Smooth muscle cell (in vitro differentiated cells): ENCODE results near the gene GPR22. TPM values are rescaled to one million over a fixed set of nuclear protein-coding genes. Genes with fewer than 3 reads are reported as not detected.

ENCODE experiments used
- DNase-seq: peaks from one replicate; lab custom pipeline; 2025; ENCODE audit not compliant: unreplicated experiment; lab: John Stamatoyannopoulos, UW
- H2AFZ ChIP-seq: fragments of 200-600 bp; sonication (generic); 2 replicates; pipeline ENCODE4 v1.6.0; 2016; ENCODE audit warnings: antibody characterized with exemption, low read depth, mild to moderate bottlenecking
- H3F3A ChIP-seq: fragments of 200-600 bp; sonication (generic); 2 replicates; pipeline ENCODE4 v1.6.0; 2017; ENCODE audit warnings: antibody characterized with exemption, low read depth
- H3K27ac ChIP-seq: fragments of 200-600 bp; sonication (generic); 2 replicates; pipeline ENCODE4 v1.5.1; 2016; ENCODE audit warnings: low read depth, mild to moderate bottlenecking
- H3K27me3 ChIP-seq: fragments of 200-600 bp; sonication (generic); 2 replicates; pipeline ENCODE4 v1.6.1; 2016; ENCODE audit warnings: low read depth, mild to moderate bottlenecking
- H3K36me3 ChIP-seq: fragments of 200-600 bp; sonication (generic); 2 replicates; pipeline ENCODE4 v1.5.1; 2016; ENCODE audit warnings: low read depth
- H3K4me1 ChIP-seq: fragments of 200-600 bp; sonication (generic); 2 replicates; pipeline ENCODE4 v1.5.1; 2016; ENCODE audit warnings: low read depth
- H3K4me2 ChIP-seq: fragments of 200-600 bp; sonication (generic); 2 replicates; pipeline ENCODE4 v1.6.0; 2016; ENCODE audit warnings: mild to moderate bottlenecking
- H3K4me3 ChIP-seq: fragments of 200-600 bp; sonication (generic); 2 replicates; pipeline ENCODE4 v1.5.1; 2016; ENCODE audit warnings: mild to moderate bottlenecking
- H3K79me2 ChIP-seq: fragments of 200-600 bp; sonication (generic); 2 replicates; pipeline ENCODE4 v1.6.0; 2016; ENCODE audit warnings: low read depth, mild to moderate bottlenecking
- H3K9ac ChIP-seq: fragments of 200-600 bp; sonication (generic); 2 replicates; pipeline ENCODE4 v1.6.0; 2016; ENCODE audit warnings: low read depth
- H3K9me3 ChIP-seq: fragments of 200-600 bp; sonication (generic); replicated peaks from 2 replicates; pipeline ENCODE4 v1.5.1; 2016; ENCODE audit warnings: low read depth
- H4K20me1 ChIP-seq: fragments of 200-600 bp; sonication (generic); 2 replicates; pipeline ENCODE4 v1.6.0; 2016; ENCODE audit warnings: low read depth
- WGBS: methylation state at CpG from one replicate; pipeline ENCODE4 v1.1.7; 2016; ENCODE audit warnings: low lambda C conversion rate; 5-methylcytosine and 5-hydroxymethylcytosine counted together
- polyA plus RNA-seq: library from polyadenylated mRNA; unstranded; fragments of >200 nt; fragmentation: Nextera tagmentation; extraction: Ambion mirVana; gene quantifications from 2 replicates; pipeline ENCODE4 v1.2.1, GENCODE V29; 2016
- total RNA-seq: library from RNA; depleted of rRNA; stranded (reverse); fragments of >200 nt; gene quantifications from 2 replicates; pipeline ENCODE4 v1.2.3, GENCODE V29; 2014
- TF ChIP-seq, protein P1 (sequence below): fragments of 200-600 bp; sonication (generic); IDR thresholded peaks from 2 replicates; pipeline ENCODE4 v1.5.1; 2017; ENCODE audit warnings: borderline replicate concordance, mild to moderate bottlenecking, antibody characterized with exemption; ENCODE audit not compliant: insufficient read depth, poor library complexity, severe bottlenecking

Gene GPR22
- total and polyA plus RNA-seq, 2 experiments from 2014 or later: 0.08 TPM; not detected in 1

DNA sequence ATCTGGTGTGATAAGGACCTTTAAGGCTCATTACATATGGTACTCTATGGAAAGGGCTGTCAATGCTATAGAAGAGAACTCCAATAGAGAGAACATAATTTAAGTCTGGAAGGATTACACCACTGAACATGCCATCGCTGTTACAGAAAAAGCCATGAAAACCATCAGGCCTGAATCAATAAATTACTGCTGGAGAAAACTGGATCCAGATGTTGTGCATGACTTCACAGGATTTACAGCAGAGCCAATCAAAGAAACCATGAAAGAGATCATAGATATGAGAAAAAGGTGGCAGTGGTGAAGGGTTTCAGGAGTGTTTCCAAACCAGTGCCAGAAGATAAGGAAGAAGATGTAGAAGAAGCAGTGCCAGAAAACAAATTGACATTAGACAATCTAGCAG is 18.9 kb upstream of the GPR22 start:
- Histone ChIP-seq H3K36me3 (no peaks in the 10 kb centered on the region), H3K4me2 (no peak overlapping the region), H3K79me2 (no peaks in the 10 kb centered on the region), H2AFZ (no peak overlapping the region), H3F3A (no peaks in the 10 kb centered on the region), H3K9ac (no peak overlapping the region), H3K9me3 (no peaks in the 10 kb centered on the region), H3K4me1 (no peaks in the 10 kb centered on the region), H3K27me3 (no peaks in the 10 kb centered on the region), H3K27ac (no peak overlapping the region), H4K20me1 (peaks cover 5% of the 10 kb centered on the region), H3K4me3 (no peak overlapping the region)
- 71% methylated on average over 1 of the region's 1 CpG for whole genome bisulfite sequencing
- TF ChIP-seq, protein P1, sequence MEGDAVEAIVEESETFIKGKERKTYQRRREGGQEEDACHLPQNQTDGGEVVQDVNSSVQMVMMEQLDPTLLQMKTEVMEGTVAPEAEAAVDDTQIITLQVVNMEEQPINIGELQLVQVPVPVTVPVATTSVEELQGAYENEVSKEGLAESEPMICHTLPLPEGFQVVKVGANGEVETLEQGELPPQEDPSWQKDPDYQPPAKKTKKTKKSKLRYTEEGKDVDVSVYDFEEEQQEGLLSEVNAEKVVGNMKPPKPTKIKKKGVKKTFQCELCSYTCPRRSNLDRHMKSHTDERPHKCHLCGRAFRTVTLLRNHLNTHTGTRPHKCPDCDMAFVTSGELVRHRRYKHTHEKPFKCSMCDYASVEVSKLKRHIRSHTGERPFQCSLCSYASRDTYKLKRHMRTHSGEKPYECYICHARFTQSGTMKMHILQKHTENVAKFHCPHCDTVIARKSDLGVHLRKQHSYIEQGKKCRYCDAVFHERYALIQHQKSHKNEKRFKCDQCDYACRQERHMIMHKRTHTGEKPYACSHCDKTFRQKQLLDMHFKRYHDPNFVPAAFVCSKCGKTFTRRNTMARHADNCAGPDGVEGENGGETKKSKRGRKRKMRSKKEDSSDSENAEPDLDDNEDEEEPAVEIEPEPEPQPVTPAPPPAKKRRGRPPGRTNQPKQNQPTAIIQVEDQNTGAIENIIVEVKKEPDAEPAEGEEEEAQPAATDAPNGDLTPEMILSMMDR: no peak
- no peak for DNase-seq

DNA sequence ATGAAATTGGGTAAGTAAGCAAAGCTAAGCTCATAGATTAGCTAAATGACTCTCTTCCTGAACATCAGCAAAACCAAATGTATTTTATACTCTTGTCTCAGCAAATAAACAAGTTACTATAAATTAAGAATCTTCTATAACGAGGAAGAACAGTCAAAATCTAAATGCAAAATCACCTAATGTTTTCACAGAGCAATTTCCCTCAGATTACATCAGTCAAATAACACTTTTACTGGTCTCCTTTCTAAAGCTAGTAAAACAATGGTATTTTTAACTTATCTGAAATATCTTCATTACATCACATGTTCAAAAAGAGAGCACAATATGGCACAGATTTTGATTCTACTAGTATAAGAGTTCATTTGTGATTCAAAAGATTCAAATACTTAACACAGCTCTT is 16.5 kb upstream of the GPR22 start:
- peaks cover 9% of the 10 kb centered on the region for H3K36me3 ChIP-seq
- peaks cover 12% of the 10 kb centered on the region for H4K20me1 ChIP-seq
- H3K4me2 ChIP-seq: no peak overlapping the region
- TF ChIP-seq, protein P1: no peak
- H3K4me3 ChIP-seq: no peak overlapping the region
- no peak overlapping the region for H3K27ac ChIP-seq
- no peaks in the 10 kb centered on the region for H3K4me1 ChIP-seq
- H2AFZ ChIP-seq: no peak overlapping the region
- H3K27me3 ChIP-seq: no peaks in the 10 kb centered on the region
- no peaks in the 10 kb centered on the region for H3K79me2 ChIP-seq
- no peaks in the 10 kb centered on the region for H3K9me3 ChIP-seq
- H3K9ac ChIP-seq: no peak overlapping the region
- no peak for DNase-seq
- WGBS: 73% methylated on average over 1 of the region's 1 CpG
- H3F3A ChIP-seq: no peaks in the 10 kb centered on the region

DNA sequence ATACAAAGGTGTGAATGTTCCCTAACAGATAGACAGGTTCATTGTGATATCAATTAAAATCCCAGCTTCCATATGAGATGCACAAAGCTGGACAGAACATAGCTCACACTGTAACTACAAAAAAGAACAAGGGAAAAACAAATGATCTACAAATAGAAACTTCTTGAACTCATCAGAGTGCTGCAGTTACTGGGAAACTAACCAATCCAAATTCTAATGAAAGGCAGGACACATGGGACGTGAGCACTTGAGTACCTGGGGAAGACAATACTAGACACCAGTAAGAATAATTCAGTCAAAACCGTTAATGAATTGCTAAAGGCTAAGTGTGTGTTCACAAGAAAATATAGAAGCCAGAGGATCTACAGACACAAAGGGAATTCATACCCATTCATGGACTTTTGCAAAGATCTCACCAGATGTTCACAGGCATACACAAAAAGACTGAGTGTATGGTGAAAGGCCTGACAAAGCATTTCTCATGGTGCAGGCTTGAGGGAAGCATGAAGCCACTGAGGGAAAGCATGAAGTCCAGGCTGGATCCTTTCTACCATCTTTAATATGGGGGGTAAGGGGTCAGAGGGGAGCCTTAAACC is 7.8 kb upstream of the GPR22 start:
- no peaks in the 10 kb centered on the region for H3K9me3 ChIP-seq
- no peak overlapping the region for H3K27ac ChIP-seq
- H3K4me1 ChIP-seq: no peaks in the 10 kb centered on the region
- H3K9ac ChIP-seq: no peak overlapping the region
- no peaks in the 10 kb centered on the region for H3K79me2 ChIP-seq
- no peak overlapping the region for H3K4me3 ChIP-seq
- TF ChIP-seq, protein P1: no peak
- no peaks in the 10 kb centered on the region for H3K27me3 ChIP-seq
- no peak overlapping the region for H3K4me2 ChIP-seq
- peaks cover 50% of the 10 kb centered on the region for H4K20me1 ChIP-seq
- H3F3A ChIP-seq: no peaks in the 10 kb centered on the region
- DNase-seq: no peak
- WGBS: 94% methylated on average over 2 of the region's 2 CpGs
- no peak overlapping the region for H2AFZ ChIP-seq
- H3K36me3 ChIP-seq: peaks cover 9% of the 10 kb centered on the region
